ENCODE results near the gene GJD2.

GRCh38 chr15:34718681-34719665 is 35.8 kb downstream of the GJD2 start:
- TF ChIP-seq CTCF (IDR thresholded peaks at IDR 0.05) (no peak), REST (IDR thresholded peaks at IDR 0.05; ENCODE audit: insufficient read depth in 1 of 2, low read depth in 2 of 2, low read length in 1 of 2) (no peak), POLR2AphosphoS5 (IDR thresholded peaks at IDR 0.05; ENCODE audit: low read depth, low read length) (no peak)

Data from Panc1 (cell line).